ENCODE measurements around the gene KYAT1.

The KYAT1 gene

GRCh38 chr9:128906741-128907140 lies 25.0 kb upstream of the KYAT1 start:
- no peak for DNase-seq

DNA sequence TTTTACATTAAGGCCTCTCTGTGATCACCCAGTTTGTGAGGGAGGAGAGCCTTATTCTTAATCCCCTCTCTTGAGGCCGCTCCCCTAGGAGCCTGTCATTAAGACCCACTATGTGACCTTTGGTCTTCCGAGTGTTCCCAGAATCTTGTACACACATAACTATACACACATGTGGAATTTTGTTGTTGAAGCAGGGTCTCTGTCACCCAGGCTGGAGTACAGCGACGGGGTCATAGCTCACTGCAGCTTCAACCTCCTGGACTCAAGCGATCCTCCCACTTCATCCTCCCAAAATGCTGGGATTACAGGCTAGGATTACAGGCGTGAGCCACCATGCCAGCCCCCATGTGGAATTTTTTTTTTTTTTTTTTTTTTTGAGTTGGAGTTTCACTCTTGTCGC lies 24.2 kb upstream of the KYAT1 start:
- no peak for DNase-seq

GRCh38 chr9:128903871-128904620 lies 22.3 kb upstream of the KYAT1 start:
- DNase-seq = no peak

DNA sequence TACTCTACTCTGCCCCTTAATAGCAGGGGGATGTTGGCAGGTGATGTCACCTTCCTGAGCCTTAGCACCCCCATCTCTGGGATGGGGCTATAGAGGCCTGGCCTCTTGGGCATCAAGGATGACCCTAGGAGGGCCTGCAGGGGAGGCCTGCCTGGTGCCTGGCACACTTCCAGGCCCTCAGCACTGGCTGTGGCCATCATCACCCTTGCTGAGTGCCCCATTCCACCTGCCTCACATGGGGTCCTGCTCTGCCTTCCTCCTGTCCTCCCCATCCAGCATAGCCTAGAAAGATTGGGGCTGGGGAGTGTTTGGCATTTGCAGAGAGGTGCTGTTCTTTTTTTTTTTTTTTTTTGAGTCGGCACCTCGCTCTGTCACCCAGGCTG lies 21.3 kb upstream of the KYAT1 start:
- DNase-seq = no peak

DNA sequence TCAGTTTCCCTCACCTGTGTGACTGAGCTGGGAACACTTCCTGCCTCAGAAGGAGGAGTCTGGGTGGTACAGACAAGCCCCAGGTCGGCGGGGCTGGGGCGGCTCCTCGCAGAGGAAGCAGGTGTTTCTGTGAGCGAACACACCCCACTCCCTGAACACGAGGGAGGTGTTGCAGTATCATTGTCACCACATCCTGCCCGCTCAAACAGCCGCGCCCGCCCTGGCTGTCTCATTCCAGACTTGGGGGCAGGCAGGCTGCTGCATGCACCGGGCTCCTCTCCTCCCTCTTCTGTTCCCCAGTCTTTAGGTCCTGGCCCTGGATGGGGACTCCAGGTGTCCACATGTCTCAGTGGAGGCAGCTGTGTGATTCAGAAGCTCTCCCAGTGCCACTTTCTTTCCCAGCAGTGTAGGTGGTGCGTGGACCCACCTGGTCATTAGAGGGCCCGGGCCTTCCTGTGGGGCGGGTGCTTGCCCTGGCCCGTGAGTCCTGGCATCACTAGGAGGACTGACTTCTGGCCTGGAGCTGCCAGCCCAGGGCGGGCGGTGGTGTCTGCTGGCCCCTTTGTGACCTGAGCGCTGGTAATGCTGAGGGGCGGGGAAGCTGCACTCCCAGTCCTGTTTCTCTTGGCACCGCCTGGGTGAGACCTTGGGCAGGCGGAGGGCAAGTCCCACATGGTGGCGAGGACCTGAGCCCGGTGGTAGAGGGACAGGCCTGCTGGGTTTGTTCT lies 20.8 kb upstream of the KYAT1 start:
- DNase-seq = no peak

- no peak for DNase-seq
Observed at GRCh38 chr9:128901822-128902221, 20.1 kb upstream of the KYAT1 start.

GRCh38 chr9:128901379-128901778 lies 19.6 kb upstream of the KYAT1 start:
- no peak for DNase-seq

GRCh38 chr9:128899566-128900322 lies 18.0 kb upstream of the KYAT1 start:
- no peak for DNase-seq

- no peak for DNase-seq
Observed at GRCh38 chr9:128898845-128899565, 17.3 kb upstream of the KYAT1 start.

- DNase-seq = no peak
Observed at GRCh38 chr9:128898382-128898781, 16.6 kb upstream of the KYAT1 start.

DNA sequence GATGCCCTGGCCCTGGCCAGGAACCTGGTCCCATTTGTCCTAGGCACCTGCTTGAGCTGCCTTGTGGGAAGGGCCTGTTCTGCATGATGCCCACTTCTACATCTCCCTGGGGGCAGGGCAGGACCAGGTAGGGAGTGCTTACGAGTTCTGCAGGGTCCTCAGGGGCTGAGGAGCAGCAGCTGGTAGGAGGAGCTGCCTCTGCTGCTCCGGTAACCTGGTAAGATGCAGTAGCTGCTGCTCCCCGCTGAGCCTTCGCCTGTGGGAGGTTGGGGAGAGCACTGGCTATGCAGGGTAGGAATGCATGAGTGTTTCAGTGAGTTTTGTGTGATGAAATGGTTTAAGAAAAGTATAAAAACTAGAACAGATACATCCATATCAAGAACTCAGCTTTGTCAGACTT lies 13.8 kb upstream of the KYAT1 start:
- DNase-seq = no peak

GRCh38 chr9:128894764-128895163 lies 13.0 kb upstream of the KYAT1 start:
- DNase-seq = no peak

GRCh38 chr9:128893354-128893753 lies 11.6 kb upstream of the KYAT1 start:
- DNase-seq = no peak

DNA sequence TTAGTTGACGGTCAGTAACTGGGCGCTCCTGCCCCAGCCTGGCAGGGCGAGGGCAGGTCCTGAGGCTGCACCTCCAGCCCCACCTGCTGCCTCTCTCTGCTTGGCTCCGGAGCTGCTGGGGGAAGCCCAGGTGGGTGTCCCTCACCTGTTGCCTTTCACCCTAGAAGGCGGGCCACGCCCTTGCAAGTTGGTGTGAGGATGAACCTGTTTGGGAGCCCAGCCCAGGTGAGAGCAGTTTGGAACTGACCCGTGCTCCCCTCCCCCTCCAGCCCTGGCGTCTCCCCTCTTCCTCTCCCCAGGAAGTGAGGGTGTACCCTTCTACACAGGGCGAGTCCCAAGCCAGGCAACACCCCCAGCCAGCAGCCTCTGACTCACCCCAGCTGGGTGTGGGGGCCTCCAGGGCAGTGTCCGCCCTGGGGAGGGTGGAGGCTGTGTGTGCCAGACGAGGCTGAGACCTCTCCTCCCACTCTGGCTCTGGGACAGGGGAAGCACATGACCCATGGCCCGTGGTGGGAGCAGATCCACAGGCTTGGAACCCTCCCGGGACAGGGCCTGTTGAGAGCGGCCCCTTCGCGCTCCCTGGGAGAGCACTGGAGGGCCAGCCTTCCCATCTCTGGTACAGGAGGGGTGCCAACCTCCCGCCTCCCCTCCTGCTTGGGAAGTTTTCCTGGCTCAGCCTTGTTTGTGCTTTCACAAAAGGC lies 10.6 kb upstream of the KYAT1 start:
- DNase-seq = no peak

DNA sequence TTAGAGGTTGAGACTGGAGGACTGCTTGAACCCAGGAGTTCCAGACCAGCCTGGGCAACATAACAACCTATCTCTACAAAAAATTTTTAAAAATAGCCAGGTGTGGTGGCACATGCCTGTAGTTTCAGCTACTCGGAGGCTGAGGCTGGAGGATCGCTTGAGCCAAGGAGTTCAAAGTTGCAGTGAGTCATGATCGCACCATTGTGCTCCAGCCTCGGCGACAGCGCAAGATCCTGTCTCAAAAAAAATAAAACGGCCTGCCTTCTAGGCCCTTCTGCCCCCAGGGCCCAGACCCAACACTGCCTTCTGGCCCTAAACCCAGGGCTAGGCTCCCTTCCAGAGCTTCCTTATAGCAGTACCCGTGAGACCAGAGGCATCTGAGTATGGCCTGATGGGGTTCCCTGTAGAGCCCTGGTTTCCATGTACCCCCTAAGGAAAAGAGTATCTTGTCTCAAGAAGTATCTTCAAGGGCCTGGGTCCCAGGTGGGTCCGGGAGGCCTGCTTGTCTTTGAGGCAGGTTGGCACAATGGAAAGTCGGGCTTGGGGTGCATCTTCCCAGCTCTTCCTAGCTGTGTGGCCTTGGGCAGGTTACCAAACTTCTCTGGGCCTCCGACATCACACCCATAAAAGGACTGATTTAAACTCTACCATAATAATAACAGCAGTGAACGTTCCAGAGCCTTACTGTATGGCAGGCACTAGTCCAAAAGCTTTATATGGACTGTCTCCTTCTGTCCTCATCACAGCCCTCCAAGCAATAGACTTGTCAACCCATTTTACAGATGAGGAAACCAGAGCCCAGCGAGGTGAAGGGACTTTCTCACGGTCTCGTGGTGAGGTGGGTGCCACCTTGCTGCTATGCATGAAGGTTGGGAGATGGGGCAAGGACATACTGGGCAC lies 9.8 kb upstream of the KYAT1 start:
- no peak for DNase-seq

- no peak for DNase-seq
Observed at GRCh38 chr9:128887914-128888350, 6.2 kb upstream of the KYAT1 start.

DNA sequence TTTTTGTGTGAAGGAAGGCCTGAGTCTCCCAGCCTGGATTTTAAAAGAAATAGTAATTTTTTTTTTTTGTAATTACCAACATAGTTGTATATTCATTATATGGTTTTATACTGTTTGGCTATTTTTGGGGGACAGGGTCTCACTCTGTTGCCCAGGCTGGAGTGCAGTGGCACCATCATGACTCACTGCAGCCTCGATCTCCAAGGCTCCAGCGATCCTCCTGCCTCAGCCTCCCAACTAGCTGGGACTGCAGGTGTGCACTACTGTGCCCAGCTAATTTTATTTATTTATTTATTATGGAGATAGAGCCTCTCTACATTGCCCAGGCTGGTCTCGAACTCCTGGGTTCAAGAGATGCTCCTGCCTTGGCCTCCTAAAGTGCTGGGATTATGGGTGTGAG lies 5.3 kb upstream of the KYAT1 start:
- no peak for DNase-seq

DNA sequence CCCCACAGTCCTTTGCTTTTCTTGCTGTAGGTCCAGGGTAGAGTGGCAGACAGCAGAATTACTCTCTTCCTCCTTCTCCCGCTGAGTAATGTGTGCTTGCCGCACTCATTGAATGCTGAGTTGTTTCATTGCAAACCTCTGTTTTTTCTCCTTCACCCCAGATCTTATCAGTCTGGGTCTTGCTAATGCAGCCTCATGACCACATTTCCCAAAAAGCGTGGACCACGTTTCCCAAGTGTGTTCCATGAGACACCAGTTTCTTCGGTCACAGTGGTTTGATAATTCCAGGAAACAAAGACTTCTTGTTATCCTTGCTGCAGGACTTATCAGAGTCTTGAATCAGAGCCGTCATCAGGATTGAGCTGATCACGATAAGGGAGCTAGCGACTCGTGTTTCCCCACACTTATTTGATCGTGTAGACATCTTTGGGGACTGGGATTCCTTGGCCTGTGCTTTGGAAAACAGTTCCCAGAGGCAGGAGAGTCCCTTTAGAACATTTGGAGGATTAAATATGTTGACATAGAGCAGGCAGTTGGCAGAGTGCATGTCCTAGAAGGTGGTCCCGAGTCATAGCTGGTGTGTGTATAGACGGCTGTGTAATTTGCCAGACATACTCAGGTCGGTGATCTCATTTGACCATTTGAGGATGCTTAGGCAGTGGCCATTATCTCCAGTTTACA lies 4.6 kb upstream of the KYAT1 start:
- DNase-seq = no peak

DNA sequence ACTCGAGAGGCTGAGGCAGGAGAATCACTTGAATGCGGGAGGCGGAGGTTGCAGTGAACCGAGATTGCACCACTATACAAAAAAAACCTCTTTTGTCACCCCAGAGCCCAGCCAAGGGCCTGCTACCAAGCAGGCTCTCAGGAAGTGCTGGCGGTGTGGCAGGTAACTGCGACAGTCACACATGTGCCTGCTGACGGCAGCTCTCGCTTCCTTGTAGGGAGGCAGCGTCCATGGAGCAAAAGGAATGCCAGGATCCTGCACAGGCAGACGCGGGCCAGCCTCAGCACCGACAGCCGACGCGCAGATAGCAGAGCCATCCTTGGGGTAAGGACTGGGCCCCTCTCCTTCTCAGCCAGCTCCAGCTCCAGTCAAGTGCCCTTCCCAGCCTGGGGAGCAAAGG lies 4.0 kb upstream of the KYAT1 start:
- no peak for DNase-seq

DNA sequence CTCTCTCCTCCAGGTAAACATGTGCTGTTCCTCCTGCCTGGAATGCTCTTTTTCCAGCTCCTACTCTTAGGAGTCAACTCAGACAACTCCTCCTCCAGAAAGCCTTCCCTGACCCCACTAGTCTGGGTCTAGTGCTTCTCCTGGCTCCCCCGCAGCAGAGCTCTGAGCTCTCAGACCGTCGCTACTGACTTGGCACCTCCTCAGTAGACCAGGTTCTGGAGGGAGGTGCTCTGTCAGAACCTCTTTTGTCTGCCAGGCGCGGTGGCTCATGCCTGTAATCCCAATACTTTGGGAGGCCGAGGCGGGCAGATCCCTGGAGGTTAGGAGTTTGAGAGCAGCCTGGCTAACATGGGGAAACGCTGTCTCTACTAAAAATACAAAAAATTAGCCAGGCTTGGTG lies 3.6 kb upstream of the KYAT1 start:
- DNase-seq = no peak

DNA sequence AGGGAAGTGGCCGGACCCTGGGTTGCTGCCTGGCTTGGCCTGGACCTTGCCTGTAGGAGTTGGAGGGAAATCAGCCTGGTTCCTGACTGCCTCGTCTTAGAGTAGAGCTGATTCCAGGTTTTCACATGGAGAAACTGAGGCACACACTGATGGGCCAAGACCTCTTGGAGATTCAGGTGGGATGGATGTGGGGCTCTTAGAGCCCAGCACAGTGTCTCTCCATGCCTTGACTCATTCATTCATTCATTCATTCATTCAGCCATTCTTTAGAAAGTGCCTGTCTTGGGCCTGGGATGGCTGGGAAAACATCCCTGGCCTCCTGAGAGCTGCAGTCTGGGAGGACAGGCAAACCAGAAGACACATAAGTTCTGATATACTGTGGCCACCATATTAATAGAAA lies 2.4 kb upstream of the KYAT1 start:
- DNase-seq = no peak

Data from NCI-H1694 treated with DMSO at 0.1 percent for 48 hours (cell line).